Activated naive CD4-positive, alpha-beta T cell treated with anti-CD3 and anti-CD28 coated beads, Interleukin-2, amount 10 ng/mL, durations not matched to agents 7 days and 5 days (primary cell): Measurements from ENCODE around the gene IFNA4.

Experiments used
- CTCF ChIA-PET: fragments of 350-600 bp; sonication (Branson Sonifier 250); formaldehyde crosslinking; loops from one replicate; lab custom pipeline; 2021; ENCODE audit warnings: antibody characterized with exemption; lab: Charles Lee
- DNase-seq: peaks from one replicate; pipeline ENCODE4 v3.0.0-alpha.2; 2020
- H3K27ac Mint-ChIP-seq: one replicate; pipeline ENCODE4 v1.8.0; 2021; ENCODE audit warnings: mild to moderate bottlenecking, moderate library complexity, mixed read lengths
- H3K27me3 Mint-ChIP-seq: one replicate; pipeline ENCODE4 v1.8.0; 2021; ENCODE audit warnings: mild to moderate bottlenecking, mixed read lengths
- H3K36me3 Mint-ChIP-seq: one replicate; pipeline ENCODE4 v1.8.0; 2021; ENCODE audit warnings: mixed read lengths
- H3K4me1 Mint-ChIP-seq: one replicate; pipeline ENCODE4 v1.8.0; 2021; ENCODE audit warnings: mixed read lengths
- H3K4me3 Mint-ChIP-seq: one replicate; pipeline ENCODE4 v1.8.0; 2021; ENCODE audit warnings: mild to moderate bottlenecking, moderate library complexity, mixed read lengths
- H3K9me3 Mint-ChIP-seq: one replicate; pipeline ENCODE4 v1.8.0; 2021; ENCODE audit warnings: mixed read lengths

Gene IFNA4

DNA sequence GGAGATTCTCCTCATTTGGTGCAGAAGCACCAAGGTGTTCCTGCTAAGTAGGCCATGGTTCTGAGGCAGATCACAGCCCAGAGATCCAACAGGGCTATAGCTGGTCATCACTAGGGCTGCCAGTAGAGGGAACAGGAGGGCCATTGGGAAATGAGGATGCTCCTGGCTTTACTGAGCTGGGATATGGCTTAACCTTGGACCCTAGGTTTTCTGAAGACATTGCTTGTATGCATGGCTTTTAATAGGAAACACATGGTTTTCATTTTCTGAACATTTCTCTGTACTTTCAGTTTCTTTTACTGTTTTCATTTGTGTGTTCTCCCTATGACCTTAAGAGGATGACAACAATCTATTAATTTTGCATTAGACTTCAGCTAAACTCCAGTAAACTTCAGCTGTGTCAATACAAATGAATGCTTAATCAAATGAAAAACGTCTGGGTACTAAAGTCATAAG, 45.9 kb downstream of the IFNA4 start, which contains the start of gene IFNW1:
Gene IFNW1, minus strand, starts transcription at position 406 of the 456 bp plus-strand sequence. Its CDS starts 262 bp downstream, at position 144.
- H3K9me3 Mint-ChIP-seq: peaks cover 10% of the 10 kb centered on the region
- H3K36me3 Mint-ChIP-seq: peaks cover 10% of the 10 kb centered on the region
- CTCF ChIA-PET: interaction anchor here (1.1 to 1.3 kb wide), 2 partner anchors 9 to 11 kb away, joined by 3 to 5 read pairs; no protein-coding TSS in a partner anchor
- peaks cover 47% of the 10 kb centered on the region for H3K4me1 Mint-ChIP-seq
- no peak within 1 kb of the TSS for H3K27ac Mint-ChIP-seq
- peaks cover 3% of the 10 kb centered on the region for H3K27me3 Mint-ChIP-seq
- no peak within 1 kb of the TSS for H3K4me3 Mint-ChIP-seq
- DNase-seq: no peak

- DNase-seq: no peak
- Mint-ChIP-seq H3K4me1 (peaks cover 11% of the 10 kb centered on the region), H3K27me3 (peaks cover 26% of the 10 kb centered on the region), H3K27ac (no peak overlapping the region), H3K36me3 (no peaks in the 10 kb centered on the region), H3K9me3 (no peaks in the 10 kb centered on the region), H3K4me3 (no peak overlapping the region)
- CTCF ChIA-PET: no interaction called here
These were observed 50.4 kb downstream of the IFNA4 start for GRCh38 chr9:21137020-21137419.
